GM13976 (cell line): ENCODE measurements around the gene C10orf62.
"Not testable (repeated sequence)": the region's sequence is repeated elsewhere in the genome, so short reads cannot be mapped to it uniquely, and the experiment has no call there.

Source experiments
- DNase-seq: peaks from one replicate; pipeline ENCODE4 v3.0.0; 2012; ENCODE audit warnings: low spot score
- in situ Hi-C: fragments of 300-500 bp; cut with MboI; formaldehyde crosslinking; loops from one replicate; pipeline ENCODE4 v1.12.0; 2022; ENCODE audit warnings: low sequenced_read_pairs, mixed read lengths, inconsistent platforms; ENCODE audit not compliant: unreplicated experiment
- TF ChIP-seq, protein P1 (sequence below): IDR thresholded peaks from 2 replicates; pipeline ENCODE4 v1.5.1; 2012; ENCODE audit warnings: borderline replicate concordance, mild to moderate bottlenecking; ENCODE audit not compliant: insufficient read depth; ENCODE audit errors: extremely low read depth, missing control alignments, control extremely low read depth

C10orf62 gene

DNA sequence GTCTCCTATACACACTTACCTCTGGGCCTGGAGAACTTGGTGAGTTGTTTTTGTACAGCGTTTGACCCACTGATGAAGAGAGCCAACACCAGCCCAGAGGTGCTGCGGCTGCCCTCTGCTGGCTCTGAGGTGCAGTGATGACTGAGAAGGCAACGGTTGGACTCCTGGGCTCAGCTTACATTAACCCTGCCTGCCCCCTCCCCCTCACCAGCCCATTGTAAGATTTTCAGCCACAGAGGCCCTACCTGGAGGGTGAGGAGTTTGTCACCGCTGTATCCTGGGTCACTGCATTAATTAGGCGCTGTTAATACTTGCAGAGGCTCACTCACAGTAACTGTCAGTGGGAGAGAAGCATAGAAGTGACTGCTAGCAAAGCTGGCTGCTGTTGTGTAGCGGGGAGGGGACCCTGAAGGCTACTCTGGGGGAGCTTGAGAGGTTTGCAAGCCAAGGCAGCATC lies 35.9 kb upstream of the C10orf62 start:
- in situ Hi-C loops = no loop called here
- TF ChIP-seq, protein P1, sequence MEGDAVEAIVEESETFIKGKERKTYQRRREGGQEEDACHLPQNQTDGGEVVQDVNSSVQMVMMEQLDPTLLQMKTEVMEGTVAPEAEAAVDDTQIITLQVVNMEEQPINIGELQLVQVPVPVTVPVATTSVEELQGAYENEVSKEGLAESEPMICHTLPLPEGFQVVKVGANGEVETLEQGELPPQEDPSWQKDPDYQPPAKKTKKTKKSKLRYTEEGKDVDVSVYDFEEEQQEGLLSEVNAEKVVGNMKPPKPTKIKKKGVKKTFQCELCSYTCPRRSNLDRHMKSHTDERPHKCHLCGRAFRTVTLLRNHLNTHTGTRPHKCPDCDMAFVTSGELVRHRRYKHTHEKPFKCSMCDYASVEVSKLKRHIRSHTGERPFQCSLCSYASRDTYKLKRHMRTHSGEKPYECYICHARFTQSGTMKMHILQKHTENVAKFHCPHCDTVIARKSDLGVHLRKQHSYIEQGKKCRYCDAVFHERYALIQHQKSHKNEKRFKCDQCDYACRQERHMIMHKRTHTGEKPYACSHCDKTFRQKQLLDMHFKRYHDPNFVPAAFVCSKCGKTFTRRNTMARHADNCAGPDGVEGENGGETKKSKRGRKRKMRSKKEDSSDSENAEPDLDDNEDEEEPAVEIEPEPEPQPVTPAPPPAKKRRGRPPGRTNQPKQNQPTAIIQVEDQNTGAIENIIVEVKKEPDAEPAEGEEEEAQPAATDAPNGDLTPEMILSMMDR = peak; percentile 59
- DNase-seq = peak; percentile 60

DNA sequence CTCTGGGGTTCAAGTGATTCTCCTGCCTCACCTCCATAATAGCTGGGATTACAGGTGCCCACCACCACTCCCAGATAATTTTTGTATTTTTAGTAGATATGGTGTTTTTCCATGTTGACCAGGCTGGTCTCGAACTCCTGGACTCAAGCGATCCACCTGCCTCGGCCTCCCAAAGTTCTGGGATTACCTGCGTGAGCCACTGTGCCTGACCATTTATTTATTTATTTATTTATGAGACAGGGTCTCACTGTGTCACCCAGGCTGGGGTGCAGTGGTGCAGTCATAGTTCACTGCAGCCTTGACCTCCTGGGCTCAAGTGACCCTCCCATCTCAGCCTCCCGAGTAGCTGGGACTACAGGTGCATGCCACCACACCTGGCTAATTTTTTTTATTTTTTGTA lies 35.2 kb upstream of the C10orf62 start:
- in situ Hi-C loops, DNase-seq: not testable (repeated sequence)

DNA sequence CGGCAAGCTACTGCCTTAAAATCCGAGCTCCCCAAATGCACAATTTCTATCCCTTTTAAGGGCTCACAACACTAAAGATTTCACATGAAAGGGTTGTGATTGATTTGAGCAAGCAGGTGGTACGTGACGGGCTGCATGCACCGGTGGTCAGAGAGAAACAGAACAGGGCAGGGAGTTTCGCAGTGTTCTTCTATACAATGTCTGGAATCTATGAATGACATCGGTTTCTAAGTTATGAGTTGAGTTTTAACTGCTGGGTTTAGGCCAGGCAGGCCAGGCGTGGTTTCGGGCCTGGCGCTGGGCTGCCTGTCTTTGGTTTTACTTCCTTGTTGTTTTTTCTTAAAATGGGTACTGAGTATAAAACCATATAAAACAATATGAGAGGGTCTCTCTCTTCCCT lies 34.0 kb upstream of the C10orf62 start:
- DNase-seq, in situ Hi-C loops: not testable (repeated sequence)

DNA sequence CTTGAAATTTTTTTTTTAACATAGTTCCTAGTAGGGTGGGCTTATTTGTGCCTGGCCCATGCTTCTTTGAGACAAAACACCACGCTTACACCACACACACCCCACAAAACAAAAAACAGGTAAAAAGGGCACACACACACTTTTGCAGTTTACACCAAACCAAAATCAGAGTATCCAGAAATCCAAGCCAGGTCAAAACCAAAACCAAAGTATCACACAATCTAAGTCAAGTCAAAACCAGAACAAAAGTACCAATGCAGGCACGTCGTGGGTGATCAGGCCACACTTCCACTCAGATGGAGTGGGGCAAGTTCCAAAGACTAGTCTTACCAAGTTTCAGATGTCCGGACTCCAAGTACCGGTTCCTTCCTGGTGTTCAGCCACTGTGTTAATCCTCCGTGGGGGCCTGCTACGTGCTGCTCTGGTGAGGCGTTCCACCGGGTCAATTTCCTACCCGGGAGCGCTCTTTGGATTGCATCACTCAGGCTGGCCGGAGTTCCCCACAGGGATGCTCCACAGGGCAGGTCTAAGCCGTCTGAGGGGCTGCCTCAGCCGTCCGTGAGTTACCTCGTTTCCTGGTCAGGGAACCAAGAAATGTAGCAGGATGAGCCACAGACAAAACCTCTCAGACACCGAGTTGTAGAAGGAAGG lies 28.7 kb upstream of the C10orf62 start:
- DNase-seq, in situ Hi-C loops: not testable (repeated sequence)

DNA sequence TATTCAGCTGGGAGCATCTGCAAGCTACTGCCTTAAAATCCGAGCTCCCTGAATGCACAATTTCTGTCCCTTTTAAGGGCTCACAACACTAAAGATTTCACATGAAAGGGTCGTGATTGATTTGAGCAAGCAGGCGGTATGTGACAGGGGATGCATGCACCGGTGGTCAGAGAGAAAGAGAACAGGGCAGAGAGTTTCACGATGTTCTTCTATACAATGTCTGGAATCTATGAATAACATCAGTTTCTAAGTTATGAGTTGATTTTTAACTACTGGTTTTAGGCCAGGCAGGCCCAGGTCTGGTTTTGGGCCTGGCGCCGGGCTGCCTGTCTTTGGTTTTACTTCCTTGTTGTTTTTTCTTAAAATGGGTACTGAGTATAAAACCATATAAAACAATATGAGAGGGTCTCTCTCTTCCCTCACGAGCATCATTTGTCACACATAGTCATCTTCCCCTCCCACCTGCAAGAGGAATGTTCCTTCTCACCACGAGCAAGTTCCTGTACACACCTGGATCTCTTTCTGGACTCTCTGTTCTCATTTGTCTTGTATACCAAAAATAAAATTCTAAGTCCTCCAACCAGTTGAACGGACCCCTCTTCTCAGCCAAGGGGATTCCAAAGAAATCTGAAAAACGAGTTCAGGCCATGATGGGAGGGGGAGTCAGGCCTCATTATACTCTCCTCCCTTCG lies 28.0 kb upstream of the C10orf62 start:
- DNase-seq, in situ Hi-C loops: not testable (repeated sequence)

DNA sequence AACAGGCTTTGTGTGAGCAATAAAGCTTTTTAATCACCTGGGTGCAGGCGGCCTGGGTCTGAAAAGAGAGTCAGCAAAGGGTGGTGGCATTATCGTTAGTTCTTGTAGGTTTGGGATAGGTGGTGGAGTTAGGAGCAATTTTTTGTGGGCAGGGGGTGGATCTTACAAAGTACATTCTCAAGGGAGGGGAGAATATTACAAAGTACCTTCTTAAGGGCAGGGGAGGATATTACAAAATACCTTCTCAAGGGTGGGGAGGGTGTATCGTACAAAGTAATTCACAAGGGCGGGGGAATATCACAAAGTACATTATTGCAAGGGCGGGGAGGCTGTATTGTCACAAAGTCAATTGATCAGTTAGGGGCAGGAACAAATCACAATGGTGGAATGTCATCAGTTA lies 27.2 kb upstream of the C10orf62 start:
- DNase-seq, in situ Hi-C loops: not testable (repeated sequence)

DNA sequence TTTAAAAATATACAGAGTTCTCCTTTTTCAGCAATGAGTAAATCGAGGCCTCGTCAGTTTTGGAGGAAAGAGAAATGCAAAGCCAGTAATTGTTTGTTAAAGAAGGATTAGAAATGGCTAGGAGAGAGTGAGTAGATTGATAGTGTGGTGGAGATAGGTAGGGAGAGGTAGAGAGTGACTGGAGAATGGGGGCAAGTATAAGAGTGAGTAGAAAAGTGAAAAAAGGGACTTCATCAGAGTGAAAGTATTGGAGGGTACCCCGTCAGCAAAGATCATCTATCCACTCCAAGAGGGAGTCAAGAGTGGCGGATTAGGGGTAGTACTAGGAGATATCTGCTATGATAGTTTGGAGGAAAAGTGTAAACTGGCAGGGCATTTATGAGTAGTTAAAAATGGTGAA lies 26.2 kb upstream of the C10orf62 start:
- TF ChIP-seq, protein P1 = no peak
- no peak for DNase-seq
- in situ Hi-C loops = no loop called here

DNA sequence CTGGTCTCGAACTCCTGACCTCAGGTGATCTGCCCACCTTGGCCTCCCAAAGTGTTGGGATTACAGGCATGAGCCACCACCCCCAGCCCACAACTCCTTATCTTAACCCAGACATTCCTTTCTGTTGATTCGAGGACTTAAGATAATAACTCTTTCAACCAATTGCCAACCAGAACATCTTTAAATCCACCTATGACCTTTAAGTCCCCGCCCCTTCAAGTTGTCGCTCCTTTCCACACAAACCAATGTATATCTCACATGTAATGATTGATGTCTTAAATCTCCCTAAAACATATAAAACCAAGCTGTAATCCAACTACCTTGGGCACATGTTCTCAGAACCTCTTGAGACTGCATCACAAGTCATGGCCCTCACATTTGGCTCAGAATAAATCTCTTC lies 24.7 kb upstream of the C10orf62 start:
- in situ Hi-C loops = no loop called here

DNA sequence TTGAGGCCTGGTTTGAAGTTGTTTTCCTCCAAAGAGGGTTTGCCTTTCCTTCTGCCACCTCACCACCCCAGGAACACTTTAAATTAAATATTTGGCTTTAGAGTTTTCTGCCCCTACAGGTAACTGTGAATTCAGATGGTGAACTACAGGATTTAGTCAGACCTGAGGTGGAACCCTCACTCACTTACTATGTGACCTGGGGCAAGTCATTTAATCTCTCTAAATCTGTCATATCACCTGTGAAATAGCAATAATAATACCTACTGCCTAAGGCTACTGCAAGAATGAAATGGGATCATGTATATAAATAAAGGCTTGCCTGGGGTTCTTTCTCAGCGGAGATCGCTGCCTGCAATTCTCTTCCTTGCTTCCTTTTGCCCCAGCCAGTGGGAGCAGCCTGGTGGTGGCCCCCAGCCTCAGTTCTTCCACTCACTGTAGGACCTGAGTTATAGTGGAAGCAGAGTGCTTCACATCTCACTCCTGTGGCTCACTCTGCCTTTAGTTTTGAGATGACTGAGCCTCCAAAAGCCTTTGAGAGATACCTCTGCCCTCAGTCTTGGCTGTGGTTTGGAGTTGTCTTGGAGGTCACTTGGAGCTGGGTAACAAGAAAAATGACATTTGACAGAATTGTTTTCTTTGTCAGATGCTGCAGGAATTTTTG lies 23.1 kb upstream of the C10orf62 start:
- TF ChIP-seq, protein P1 = no peak
- no peak for DNase-seq
- in situ Hi-C loops = no loop called here

More for the DNA sequence above, 24.7 kb upstream of the C10orf62 start:
- TF ChIP-seq, protein P1 = no peak
- no peak for DNase-seq
